Measurements from ENCODE around the gene NRG4. TPM values are rescaled to one million over a fixed set of nuclear protein-coding genes. Genes with fewer than 3 reads are reported as not detected.

The NRG4 gene
- total RNA-seq, 2 experiments from 2014 or later = not detected

Other genes starting within 250 kb of the NRG4 start
- 10 to 100 TPM; 17.3 to 17.6 TPM for gene UBE2Q2, start 169.0 kb downstream of the NRG4 start, total RNA-seq
- gene FBXO22, start 108.5 kb downstream of the NRG4 start, total RNA-seq = 10 to 100 TPM; 54.3 to 58.6 TPM
- gene TMEM266, start 47.6 kb upstream of the NRG4 start, total RNA-seq = under 1 TPM; 0.30 to 0.40 TPM

All from activated CD8-positive, alpha-beta memory T cell treated with anti-CD3 and anti-CD28 coated beads for 36 hours (primary cell).